Middle frontal gyrus (tissue), 1 donor: Measurements from ENCODE around the gene KIF12.

Experiments used
- DNase-seq: peaks from one replicate; pipeline ENCODE4 v3.0.0-alpha.2; 2015; ENCODE audit warnings: low spot score; ENCODE audit errors: extremely low spot score

The KIF12 gene

GRCh38 chr9:114069476-114070187 lies 29.5 kb downstream of the KIF12 start:
- DNase-seq = no peak

GRCh38 chr9:114065304-114065703 lies 33.8 kb downstream of the KIF12 start:
- no peak for DNase-seq

- DNase-seq = no peak
Observed at GRCh38 chr9:114061830-114062474, 37.1 kb downstream of the KIF12 start.

- DNase-seq = no peak
Observed at GRCh38 chr9:114061292-114061691, 37.8 kb downstream of the KIF12 start.

- no peak for DNase-seq
Observed at GRCh38 chr9:114060711-114061110, 38.4 kb downstream of the KIF12 start.

- DNase-seq = no peak
Observed at GRCh38 chr9:114060070-114060469, 39.0 kb downstream of the KIF12 start.

- DNase-seq = no peak
Observed at GRCh38 chr9:114059047-114059803, 39.9 kb downstream of the KIF12 start.

GRCh38 chr9:114058688-114059046 lies 40.4 kb downstream of the KIF12 start:
- no peak for DNase-seq

GRCh38 chr9:114057161-114057885 lies 41.8 kb downstream of the KIF12 start:
- DNase-seq = no peak

- no peak for DNase-seq
Observed at GRCh38 chr9:114056527-114056926, 42.6 kb downstream of the KIF12 start.

GRCh38 chr9:114055894-114056293 lies 43.2 kb downstream of the KIF12 start:
- DNase-seq = no peak

- DNase-seq = no peak
Observed at GRCh38 chr9:114055061-114055460, 44.0 kb downstream of the KIF12 start.

GRCh38 chr9:114054191-114054690 lies 44.9 kb downstream of the KIF12 start:
- no peak for DNase-seq

GRCh38 chr9:114053246-114054005 lies 45.7 kb downstream of the KIF12 start:
- DNase-seq = no peak

GRCh38 chr9:114051706-114052105 lies 47.4 kb downstream of the KIF12 start:
- DNase-seq = no peak

- no peak for DNase-seq
Observed at GRCh38 chr9:114051281-114051680, 47.8 kb downstream of the KIF12 start.

- DNase-seq = no peak
Observed at GRCh38 chr9:114050646-114051045, 48.4 kb downstream of the KIF12 start.

GRCh38 chr9:114050226-114050568 lies 48.9 kb downstream of the KIF12 start:
- DNase-seq = no peak

GRCh38 chr9:114049441-114050225 lies 49.5 kb downstream of the KIF12 start:
- no peak for DNase-seq
